ENCODE measurements around the gene SLC5A2.
"Not testable (repeated sequence)": the region's sequence is repeated elsewhere in the genome, so short reads cannot be mapped to it uniquely, and the experiment has no call there.

Gene SLC5A2

DNA sequence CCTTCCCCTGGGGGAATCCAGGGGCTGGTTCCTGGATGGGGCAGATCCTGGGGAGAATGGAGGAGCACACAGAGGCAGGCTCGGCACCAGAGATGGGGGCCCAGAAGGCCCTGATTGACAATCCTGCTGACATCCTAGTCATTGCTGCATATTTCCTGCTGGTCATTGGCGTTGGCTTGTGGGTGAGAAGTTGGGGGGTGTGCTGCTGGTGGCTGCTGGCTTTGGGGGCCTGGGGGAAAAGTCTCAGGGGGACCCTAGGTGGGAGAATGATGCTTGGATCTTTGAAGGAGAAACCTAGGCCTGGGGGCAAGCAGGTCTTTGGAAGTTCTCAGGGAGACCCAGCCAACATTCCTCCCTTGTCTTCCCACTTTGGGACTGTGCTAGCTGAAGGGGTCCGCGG, at the start of gene SLC5A2:
SLC5A2 (plus strand) TSS at position 43 of the 400 bp plus-strand sequence; CDS start at position 57, 14 bp downstream.
- DNase-seq: no peak

DNA sequence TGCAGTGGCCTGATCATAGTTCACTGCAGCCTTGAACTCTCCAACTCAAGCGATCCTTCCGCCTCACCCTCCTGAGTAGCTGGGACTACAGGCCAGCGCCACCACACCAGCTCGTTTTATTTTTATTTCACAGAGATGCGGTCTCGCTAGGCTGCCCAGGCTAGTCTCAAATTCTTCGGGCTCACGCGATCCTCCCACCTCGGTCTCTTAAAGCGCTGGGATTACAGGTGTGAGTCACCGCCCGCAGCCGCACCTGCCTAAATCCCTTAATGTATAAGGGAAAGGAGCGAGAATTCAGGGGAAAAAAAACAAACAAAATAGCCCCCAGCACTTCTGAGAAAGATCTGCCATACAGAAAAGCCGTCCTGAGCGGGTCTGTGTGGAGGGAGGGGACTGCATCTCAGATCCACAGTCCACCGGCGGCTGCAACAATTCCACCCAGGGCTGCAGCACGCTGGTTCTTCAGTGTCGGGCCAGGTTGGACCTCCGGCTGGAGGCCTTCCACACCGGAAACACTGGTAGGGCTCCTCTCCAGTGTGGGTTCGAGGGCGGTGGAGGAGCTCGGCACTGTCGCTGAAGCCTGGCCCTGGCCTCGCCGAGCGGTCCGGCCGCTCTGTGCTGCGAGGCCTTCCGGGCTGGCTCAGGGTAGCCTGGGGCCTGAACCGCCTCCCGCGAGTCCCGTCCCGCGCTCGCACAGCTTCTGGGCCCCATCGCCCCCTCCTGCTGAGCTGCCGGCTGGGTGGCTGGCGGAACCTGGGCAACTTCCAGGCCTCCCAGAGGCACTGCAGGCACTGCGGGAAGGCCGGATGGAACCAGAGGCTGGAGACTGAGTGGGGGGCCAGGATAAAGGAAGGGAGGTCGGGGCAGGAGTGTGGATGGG, 47.3 kb upstream of the SLC5A2 start:
- no peak for DNase-seq

DNA sequence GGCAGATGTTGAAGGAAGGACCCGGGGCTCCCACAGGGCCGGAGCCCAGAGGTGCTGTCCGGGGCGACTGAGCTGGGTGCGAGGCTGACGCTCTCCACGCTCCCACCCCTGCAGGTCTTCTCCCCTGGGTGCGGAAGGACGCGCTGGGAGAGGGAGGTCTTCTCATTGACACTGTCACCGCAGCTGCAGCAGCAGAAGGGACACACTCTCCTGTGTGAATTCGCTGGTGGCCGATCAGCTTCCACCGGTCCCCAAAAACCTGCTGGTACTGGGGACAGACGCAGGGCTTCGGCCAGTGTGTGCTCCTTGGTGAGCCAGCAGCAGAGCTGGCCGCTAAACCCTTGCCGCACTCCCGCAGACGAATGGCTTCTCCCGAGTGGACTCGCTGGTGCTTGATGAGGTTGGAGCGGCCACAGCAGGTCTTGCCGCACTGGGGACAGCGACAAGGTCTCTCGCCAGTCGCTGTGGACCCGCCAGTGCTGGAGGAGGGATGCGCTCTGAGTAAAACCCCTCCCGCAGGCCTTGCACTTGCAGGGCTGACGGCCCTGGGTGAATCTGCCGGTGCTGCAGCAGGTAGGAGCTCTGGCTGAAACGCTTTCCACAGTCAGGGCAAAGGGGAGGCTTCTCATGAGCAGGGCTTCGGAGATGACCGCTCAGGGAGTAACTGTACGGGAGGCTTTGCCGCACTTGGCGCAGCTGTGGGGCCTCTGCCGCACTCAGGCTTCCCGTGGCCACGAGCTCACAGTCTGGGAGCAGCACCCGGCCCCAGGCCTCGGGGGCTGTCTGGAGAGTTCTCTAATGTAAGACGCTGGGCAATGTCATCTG, 46.5 kb upstream of the SLC5A2 start:
- DNase-seq: no peak

DNA sequence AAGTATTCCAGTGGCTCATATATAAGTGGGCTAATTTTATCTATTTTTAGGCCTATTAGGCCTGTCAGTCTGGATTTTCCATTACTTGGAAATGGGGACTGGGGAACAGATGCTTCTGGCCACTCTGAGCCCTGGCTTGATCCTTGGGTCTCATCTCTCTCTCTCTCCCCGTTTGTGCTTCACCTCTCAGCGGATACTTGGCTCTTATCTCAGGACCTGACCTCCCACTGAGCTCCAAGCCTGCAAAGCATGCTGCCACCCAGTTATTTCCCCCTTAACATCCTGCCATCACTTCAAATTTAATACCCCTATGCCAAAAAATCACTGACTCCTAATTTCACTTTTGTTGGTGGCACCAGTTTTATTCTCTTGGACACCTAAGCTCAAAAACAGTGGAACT, 44.5 kb upstream of the SLC5A2 start:
- no peak for DNase-seq

DNA sequence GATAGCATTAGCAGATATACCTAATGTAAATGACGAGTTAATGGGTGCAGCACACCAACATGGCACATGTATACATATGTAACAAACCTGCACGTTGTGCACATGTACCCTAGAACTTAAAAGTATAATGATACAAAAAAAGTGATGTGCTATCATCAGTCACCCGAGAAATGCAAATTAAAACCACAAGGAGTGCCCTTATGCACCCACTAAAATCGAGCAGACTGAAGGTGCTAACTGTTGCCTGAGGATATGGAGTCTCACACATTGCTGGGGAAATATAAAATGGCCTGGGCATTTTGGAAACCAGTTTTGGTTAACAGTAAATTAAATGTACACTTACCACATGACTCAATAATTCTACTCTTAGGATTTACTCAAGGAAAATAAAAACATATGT, 43.9 kb upstream of the SLC5A2 start:
- DNase-seq: not testable (repeated sequence)

DNA sequence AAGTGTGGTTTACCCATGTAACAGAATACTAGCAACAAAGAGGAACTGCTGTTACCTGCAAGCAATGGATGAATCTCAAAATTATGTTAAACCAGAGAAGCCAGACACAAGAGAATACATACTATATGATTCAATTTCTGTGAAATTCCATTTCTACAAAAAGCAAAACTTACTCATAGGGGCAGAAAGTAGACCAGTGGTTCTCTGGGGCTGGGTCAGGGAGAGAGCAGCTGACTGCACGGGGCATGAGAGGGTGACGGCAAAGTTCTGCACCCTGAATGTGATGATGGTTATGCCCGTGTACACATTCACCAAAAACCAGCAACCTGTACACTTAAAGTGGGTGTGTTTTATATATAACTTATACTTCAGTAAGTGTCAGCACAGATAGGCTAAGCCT, 43.4 kb upstream of the SLC5A2 start:
- no peak for DNase-seq

DNA sequence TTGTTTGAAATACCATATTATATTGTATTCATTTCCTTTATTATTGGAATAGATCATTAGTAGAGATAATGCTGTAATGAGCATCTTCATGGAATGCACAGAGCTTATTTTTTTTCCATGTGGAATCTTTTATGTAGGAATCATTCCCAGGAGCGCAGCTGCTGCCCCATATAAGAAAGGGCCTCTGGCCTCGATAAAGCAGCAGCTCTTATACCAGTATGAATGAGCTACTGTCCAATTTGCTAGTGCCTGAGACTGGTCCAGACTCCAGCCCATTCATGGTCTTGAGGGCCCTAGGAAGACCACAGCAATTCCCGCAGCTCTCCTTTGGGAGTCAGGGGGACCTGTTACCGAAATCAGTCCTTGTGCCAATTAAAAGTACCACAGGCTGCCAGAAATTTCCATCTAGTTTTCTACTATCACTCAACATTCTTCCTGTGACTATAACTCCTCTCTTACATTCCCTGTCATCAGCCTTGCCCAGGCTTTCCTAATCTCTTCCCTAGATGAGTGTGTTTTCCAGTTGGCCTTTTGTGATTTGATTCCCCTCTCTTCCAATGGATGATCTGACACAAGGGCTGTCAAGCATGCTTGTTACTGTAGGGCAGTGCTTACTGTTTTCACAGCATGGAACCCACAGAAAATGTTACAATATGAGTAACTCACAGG, 42.3 kb upstream of the SLC5A2 start:
- DNase-seq: no peak

DNA sequence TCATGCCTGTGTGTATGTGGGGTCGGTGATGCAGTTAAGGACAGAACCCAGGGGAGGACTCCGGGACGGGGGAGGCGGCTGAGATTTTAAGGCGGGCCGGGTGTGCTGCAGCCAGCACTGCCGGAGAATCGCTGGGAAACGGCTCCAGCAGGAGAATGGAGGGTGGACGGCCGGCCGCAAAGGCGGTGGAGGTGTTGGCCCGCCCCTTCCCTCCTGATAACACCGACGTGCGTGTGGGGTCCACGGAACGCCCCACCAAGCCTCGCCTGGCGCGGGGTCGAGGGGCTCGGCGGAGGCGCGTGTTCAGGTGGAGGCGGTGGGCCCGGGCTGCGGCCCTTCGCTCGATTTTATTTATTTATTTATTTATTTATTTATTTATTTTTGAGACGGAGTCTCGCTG, 41.0 kb upstream of the SLC5A2 start:
- DNase-seq: no peak

DNA sequence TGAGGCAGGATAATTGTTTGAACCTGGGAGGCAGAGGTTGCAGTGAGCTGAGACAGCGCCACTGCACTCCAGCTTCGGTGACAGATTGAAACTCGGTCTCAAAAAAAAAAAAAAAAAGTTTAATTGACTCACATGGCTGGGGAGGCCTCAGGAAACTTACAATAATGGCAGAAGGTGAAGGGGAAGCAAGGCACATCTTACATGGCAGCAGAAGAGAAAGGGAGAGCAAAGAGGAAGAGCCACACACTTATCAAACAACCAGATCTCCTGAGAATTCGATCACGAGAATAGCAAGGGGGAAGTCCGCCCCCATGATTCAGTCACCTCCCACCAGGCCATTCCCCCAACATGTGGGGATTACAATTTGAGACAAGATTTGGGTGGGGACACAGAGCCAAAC, 37.0 kb upstream of the SLC5A2 start:
- DNase-seq: not testable (repeated sequence)

DNA sequence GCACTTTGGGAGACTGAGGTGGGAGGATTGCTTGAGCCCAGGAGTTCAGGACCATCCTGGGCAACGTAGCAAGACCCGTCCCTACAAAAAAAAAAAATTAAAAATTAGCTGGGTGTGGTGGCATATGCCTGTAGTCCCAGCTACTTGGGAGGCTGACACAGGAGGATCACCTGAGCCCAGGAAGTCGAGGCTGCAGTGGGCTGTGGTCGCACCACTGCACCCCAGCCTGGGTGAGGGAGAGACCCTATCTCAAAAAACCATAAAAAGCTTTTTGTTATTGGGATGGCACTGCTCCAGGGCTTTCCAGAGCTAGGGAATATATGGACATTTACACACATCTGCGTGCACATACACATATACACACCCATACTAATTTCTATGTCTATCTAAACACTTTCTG, 31.7 kb upstream of the SLC5A2 start:
- DNase-seq: no peak

DNA sequence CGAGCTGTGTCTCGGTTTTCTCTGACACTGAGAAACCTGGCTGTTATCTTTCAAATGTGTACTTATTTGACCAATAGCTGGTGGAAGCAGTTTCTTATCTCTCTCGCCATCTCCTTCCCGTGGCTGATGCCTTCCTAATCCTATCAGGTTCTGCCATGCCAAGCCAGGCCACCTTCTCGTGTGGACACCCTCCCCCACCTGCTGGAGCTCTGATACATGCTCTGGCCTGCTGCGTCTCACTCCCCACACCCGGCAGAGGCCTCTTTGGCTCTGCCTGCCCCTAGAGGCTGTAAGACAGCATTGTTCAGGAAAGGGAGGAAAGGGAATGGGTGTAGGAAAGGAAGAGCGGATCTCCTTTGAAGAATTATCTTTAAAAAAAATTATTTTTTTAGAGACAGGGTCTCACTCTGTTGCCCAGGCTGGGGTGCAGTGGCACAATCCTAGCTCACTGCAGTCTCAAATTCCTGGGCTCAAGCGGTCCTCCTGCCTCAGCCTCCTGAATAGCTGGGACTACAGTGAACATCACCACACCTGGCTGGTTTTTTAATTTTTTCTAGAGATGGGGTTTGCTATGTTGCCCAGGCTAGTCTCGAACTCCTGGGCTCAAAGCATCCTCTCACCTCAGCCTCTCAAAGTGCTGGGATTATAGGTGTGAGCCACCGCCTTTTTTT, 31.1 kb upstream of the SLC5A2 start:
- no peak for DNase-seq

DNA sequence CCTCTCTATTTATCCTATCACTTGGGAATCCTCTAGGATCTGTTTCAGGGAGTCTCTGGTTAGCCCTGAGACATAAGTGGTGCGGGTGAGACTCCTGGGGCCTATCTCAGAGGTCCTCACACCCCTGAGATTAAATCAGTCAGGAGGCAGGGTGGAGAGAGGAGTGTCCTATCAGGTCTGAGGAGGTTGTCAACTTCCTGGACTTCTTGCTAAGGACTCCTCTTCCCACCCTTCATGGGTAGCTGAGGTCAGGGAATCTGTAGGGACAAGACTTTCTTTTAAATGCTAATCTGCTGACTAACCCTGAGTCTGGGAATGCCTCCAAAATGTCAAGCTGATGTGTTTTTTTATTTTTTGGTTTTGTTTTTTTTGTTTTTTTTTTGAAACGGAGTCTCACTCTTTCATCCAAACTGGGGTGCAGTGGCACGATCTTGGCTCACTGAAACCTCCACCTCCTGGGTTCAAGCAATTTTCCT, 30.3 kb upstream of the SLC5A2 start:
- no peak for DNase-seq

DNA sequence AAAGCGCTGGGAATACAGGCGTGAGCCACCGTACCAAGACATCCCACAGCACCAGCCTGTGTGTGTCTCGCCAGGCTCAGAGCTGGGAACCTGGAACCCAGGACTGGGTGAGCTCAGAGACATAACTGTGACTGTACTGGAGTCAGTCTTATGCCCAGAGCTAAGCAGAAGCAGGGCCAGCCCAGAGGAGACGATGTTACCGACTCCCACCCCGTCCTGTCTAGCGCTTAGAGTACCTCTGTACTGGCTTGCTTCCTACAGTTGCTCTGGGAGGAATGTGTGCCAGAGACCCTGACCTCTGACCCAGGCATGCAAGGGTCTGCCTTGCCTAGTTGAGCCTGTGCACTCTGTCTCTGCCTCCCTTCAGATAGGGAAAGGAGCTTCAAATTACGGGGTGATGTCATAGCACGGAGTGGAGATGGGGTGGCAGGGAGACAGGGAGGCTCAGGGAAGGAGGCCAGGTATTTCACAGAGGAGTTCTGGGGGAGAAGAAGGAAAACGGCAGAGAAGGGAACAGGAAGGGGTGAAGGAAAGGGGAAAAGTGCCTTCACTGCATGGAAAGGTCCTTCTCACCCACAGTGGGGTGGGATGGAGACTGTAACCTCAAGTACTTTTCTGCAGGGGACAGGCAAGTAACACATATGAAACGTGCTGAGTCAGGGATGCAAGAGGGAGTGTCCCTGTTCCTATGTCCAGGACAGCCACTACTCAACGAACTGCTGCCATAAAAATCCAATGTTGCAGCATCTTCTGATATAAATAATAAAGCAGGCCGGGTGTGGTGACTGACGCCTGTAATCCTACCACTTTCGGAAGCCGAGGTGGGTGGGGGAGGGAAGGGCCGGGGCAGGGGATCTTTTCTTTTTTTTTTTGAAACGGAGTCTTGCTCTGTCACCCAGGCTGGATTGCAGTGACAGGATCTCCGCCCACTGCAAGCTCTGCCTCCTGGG, 29.4 kb upstream of the SLC5A2 start:
- no peak for DNase-seq

DNA sequence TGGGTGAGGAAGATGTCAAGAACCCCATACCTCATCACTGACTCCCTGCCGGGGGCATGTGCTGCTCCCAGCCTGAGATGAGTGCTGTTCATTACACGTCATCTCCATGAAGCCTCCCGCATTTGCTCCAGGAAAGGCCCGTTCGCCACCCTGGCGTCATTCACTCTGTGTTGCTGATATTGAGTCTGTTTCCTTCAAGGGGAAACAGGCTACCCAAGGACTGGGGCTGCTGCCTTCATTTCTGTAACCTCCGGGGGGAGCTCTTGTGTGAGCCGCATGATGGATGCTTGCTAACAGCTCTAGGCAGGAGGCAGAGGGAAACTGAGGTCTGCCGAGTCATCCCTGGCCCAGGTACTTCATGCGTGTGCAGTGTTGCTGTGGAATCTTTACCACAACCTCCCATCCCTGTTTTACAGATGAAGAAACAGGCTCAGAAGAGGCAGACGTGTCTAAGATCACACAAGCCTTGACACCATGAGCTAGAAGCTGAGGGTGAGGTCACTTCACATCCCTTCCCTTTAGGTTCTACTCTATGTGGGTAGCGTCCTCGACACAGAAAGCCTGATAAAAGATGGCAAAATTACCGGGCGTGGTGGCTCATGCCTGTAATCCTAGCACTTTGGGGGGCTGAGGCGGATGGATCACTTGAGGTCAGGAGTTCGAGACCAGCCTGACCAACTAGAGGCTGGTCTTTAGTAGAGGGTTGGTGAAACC, 27.2 kb upstream of the SLC5A2 start:
- no peak for DNase-seq

DNA sequence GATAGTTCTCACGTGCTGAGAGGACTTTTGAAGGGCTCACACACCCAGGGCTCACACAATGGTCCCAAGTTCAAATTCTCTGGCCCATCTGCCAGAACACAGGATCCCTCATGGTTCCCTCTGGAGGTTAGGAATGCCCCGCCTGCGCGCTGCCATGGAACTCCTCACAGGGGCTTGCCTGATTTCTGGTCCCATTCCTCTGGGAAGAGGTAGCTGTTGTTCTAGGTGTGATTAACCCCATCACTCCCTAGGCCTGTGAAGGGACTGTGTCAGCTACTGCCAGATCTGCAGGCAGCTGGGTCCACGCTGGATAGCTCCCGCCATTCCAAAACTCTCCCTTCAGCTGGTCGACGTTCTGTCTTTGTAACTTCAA, 25.9 kb upstream of the SLC5A2 start:
- no peak for DNase-seq

DNA sequence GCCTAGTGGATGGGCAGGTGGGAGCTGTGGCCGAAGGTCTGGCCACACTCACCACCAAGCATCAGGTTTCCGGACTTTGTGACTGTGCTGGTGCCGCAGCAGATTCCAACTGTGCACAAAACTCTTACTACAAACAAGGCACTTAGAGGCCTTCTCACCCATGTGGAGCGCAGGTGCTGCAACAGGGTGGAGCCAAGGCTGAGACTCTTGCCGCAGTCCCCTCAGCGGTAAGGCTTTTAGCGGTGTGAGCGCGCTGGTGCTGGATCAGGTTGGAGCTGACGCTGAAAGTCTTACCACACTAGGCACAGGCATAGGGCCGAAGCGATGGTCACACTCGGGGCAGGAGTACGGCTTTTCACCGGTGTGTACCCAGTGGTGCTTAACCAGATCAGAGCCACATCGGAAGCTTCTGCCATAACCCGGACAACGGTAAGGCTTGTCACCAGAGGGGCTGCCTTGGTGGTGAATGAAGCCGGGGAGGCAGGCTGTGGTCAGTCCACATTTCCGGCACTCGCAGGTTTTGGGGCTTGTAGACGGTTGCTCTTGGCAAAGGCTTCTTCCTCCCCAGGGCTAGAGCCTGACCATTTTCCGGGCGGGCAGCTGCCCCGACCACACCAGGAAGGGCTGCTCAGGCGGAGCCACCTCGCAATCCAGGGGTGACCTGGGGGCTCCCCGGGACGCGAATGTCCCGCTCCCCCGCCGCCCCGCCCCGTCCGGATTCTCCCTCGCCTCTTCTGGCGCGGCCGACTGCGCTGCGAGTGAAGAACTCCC, 24.7 kb upstream of the SLC5A2 start:
- peak; percentile 39 for DNase-seq

DNA sequence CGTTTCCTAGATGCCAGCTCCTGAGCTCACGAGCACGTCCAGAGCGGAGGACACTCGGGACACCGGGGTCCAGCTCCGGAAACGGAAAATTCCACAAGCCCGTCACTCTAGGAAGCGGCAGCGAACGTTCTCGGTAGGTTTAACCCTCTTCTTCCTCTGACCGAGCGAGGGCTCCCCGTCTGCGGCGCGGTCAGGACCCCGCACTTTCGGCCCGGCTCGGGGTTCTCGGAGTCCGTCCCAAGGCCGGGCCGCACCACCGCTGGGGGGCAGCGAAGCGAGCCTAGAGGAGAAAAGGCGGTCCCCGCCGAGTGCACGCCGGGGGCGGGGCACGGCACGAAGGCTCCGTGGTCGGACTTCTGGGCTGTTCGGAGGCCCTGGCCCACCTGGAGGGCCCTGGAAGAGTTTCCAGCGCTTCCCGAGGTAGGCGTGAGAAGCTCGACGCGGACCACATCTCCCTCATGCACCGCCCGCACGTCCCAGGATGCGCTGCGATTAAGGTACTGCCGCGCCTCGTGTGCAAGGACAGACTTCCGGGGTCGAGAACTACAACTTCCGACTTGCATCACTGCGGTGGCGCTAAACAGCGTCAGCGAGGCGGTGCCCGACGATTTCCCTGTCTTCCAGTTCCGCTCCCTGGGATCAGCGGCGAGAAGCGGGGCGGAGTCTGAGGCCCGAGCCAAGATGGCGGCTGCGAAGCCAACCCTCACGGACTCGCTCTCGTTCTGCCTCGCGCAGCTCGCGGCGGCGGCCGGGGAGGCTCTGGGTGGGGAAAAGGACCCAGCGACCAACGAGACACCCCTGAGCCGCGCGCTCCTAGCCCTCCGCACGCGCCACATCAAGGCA, 23.9 kb upstream of the SLC5A2 start, which contains the start of gene ARMC5:
ARMC5 (plus strand) TSS at position 658 of the 843 bp plus-strand sequence; CDS start at position 682, 24 bp downstream.
- DNase-seq: peak; percentile 95

DNA sequence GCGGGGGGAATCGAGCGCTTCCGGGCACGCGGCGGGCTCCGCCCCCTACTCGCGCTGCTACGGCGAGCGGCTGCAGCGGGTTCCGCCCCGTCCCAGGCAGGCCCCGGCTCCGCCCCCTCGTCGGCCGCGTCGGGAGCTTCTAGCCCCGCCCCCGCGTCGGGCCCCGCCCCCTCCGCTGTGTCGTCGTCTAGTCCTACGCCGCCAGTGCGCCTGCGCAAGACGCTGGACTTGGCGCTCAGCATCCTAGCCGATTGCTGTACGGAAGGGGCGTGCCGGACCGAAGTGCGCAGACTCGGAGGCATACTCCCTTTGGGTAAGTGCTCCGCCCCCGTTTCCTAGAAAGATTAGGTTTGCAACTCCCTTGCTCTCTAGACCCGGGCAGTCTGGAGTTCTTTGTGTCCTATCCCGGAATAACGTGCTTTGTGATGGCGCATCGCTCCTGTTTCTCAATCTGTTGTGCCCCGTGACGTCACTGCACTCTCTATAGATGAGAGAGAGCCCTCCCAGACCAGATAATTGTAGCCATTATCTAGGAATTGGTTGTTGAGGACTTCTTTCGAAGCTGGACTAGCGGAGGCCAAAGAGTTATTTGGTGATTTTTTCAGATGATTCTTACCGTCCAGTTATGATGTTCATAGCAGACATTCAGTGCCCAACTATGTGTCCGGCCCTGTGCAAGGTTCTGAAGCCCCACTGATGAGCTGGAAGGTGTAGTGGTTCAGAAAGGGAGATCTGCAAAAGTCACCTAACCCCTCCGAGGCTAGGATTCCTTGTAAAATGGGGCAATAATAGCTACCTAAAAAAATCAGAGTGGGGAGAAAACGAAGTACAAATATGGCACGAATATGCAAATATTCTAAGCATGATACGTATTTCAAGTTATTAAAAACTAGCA, 23.0 kb upstream of the SLC5A2 start:
- peak; percentile 100 for DNase-seq
